Measurements from ENCODE around the gene MRPS23. TPM values are rescaled to one million over a fixed set of nuclear protein-coding genes. Genes with fewer than 3 reads are reported as not detected.
A peak's percentile ranks its signal among the peaks of the same experiment; 100 is the strongest.

The MRPS23 gene
- total and polyA plus RNA-seq, 2 of the 13 experiments (the other 11 are each of a cell fraction or from before 2014, with no cell fraction given), result 63.2 to 181 TPM

- TF ChIP-seq CEBPZ (IDR thresholded peaks at IDR 0.05; ENCODE audit: low read length) (no peak), FOXA3 (CRISPR knock-in tag; IDR thresholded peaks at IDR 0.05) (no peak), TRIM24 (CRISPR knock-in tag; IDR thresholded peaks at IDR 0.05) (no peak), DNMT1 (CRISPR knock-in tag; IDR thresholded peaks at IDR 0.05) (no peak), ZNF703 (CRISPR knock-in tag; IDR thresholded peaks at IDR 0.05; ENCODE audit: borderline replicate concordance) (no peak), ZNF83 (CRISPR knock-in tag; IDR thresholded peaks at IDR 0.05; ENCODE audit: borderline replicate concordance) (no peak; the same call in 1 of the 2 replicates), CBX1 (IDR thresholded peaks at IDR 0.05; ENCODE audit: low read depth) (no peak), E2F5 (CRISPR knock-in tag; conservative IDR thresholded peaks at IDR 0.05) (no peak; the same call in 1 of the 2 replicates), ZNF414 (CRISPR knock-in tag; IDR thresholded peaks at IDR 0.05) (no peak), FOXK1 (CRISPR knock-in tag; IDR thresholded peaks at IDR 0.05; ENCODE audit: borderline replicate concordance, low read depth) (no peak)
- TF ChIP-seq, protein P1, sequence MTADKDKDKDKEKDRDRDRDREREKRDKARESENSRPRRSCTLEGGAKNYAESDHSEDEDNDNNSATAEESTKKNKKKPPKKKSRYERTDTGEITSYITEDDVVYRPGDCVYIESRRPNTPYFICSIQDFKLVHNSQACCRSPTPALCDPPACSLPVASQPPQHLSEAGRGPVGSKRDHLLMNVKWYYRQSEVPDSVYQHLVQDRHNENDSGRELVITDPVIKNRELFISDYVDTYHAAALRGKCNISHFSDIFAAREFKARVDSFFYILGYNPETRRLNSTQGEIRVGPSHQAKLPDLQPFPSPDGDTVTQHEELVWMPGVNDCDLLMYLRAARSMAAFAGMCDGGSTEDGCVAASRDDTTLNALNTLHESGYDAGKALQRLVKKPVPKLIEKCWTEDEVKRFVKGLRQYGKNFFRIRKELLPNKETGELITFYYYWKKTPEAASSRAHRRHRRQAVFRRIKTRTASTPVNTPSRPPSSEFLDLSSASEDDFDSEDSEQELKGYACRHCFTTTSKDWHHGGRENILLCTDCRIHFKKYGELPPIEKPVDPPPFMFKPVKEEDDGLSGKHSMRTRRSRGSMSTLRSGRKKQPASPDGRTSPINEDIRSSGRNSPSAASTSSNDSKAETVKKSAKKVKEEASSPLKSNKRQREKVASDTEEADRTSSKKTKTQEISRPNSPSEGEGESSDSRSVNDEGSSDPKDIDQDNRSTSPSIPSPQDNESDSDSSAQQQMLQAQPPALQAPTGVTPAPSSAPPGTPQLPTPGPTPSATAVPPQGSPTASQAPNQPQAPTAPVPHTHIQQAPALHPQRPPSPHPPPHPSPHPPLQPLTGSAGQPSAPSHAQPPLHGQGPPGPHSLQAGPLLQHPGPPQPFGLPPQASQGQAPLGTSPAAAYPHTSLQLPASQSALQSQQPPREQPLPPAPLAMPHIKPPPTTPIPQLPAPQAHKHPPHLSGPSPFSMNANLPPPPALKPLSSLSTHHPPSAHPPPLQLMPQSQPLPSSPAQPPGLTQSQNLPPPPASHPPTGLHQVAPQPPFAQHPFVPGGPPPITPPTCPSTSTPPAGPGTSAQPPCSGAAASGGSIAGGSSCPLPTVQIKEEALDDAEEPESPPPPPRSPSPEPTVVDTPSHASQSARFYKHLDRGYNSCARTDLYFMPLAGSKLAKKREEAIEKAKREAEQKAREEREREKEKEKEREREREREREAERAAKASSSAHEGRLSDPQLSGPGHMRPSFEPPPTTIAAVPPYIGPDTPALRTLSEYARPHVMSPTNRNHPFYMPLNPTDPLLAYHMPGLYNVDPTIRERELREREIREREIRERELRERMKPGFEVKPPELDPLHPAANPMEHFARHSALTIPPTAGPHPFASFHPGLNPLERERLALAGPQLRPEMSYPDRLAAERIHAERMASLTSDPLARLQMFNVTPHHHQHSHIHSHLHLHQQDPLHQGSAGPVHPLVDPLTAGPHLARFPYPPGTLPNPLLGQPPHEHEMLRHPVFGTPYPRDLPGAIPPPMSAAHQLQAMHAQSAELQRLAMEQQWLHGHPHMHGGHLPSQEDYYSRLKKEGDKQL (CRISPR knock-in tag; IDR thresholded peaks at IDR 0.05; ENCODE audit: low read depth), result no peak
- TF ChIP-seq, protein P2, sequence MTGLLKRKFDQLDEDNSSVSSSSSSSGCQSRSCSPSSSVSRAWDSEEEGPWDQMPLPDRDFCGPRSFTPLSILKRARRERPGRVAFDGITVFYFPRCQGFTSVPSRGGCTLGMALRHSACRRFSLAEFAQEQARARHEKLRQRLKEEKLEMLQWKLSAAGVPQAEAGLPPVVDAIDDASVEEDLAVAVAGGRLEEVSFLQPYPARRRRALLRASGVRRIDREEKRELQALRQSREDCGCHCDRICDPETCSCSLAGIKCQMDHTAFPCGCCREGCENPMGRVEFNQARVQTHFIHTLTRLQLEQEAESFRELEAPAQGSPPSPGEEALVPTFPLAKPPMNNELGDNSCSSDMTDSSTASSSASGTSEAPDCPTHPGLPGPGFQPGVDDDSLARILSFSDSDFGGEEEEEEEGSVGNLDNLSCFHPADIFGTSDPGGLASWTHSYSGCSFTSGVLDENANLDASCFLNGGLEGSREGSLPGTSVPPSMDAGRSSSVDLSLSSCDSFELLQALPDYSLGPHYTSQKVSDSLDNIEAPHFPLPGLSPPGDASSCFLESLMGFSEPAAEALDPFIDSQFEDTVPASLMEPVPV (CRISPR knock-in tag; IDR thresholded peaks at IDR 0.05), result peak; percentile 20
- TF ChIP-seq, protein P3, sequence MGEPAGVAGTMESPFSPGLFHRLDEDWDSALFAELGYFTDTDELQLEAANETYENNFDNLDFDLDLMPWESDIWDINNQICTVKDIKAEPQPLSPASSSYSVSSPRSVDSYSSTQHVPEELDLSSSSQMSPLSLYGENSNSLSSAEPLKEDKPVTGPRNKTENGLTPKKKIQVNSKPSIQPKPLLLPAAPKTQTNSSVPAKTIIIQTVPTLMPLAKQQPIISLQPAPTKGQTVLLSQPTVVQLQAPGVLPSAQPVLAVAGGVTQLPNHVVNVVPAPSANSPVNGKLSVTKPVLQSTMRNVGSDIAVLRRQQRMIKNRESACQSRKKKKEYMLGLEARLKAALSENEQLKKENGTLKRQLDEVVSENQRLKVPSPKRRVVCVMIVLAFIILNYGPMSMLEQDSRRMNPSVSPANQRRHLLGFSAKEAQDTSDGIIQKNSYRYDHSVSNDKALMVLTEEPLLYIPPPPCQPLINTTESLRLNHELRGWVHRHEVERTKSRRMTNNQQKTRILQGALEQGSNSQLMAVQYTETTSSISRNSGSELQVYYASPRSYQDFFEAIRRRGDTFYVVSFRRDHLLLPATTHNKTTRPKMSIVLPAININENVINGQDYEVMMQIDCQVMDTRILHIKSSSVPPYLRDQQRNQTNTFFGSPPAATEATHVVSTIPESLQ (CRISPR knock-in tag; conservative IDR thresholded peaks at IDR 0.05), result no peak
Observed at GRCh38 chr17:57862694-57863667, 13.1 kb upstream of the MRPS23 start (continued).

Measured in HepG2 (cell line).